HuH-7.5 (cell line): ENCODE results near the gene ONECUT3.
A peak's percentile ranks its signal among the peaks of the same experiment; 100 is the strongest.

Experiments used
- DNase-seq: peaks from one replicate; pipeline ENCODE4 v3.0.0; 2011; ENCODE audit warnings: low spot score

Gene ONECUT3

DNA sequence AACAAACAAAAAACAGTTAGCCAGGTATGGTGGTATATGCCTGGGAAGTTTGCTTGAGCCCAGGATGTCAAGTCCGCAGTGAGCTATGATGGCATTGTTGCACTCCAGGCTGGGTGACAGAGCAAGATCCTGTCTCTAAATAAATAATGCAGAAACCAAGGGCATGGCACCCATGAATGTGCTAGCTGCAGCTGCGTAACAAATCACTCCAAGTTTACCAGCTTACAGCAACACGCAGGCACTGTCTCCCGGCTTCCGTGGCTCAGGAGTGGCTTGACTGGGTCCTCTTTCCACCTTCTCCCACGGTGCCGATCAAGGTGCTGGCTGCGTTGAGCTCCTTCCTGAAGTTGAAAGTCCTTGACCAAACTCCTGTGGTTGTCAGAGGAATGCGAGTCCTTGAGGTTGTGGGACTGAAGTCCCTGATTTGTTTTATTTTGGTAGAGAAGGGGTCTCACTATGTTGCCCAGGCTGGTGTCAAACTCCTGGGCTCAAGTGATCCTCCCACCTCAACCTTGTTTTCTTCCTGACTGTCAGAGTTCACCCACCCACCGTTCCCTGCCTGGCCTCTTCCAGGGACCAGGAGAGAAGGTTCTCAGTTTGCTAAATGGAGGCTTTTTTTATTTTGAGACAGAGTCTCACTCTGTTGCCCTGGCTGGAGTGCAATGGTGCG lies 13.2 kb upstream of the ONECUT3 start:
- no peak for DNase-seq

DNA sequence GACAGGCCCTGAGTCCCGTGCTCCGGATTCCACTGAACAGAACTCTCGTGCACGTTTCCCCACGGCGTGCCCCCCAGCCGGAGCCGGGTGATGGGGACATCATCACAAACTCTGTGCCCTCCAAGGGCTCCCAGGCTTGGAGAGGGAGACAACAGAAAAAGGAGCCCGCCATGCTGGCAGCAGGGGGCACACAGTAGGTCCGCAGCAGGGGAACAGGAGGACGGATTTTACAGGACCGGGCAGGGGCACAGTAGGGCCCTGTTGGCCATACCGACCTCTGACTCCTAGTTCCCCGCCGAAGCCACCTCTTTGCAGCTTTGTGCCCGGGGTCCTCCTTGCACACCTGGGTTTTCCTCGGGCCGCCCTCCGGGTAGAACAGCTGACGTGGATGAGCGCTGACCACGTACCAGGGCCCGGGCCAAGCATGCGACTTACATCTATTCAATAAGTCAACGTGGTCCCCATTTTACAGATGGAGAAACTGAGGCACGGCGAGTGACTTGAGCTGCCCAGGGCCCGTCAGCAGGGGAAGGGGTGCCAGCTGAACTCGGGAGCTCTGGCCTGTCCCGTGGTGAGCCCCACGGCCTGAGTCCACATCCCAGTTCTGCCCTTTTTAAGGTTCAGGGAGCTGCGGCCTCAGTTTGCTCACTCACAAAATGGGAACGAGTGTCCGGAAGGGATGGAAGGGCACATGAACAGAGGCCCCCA lies 10.2 kb upstream of the ONECUT3 start:
- DNase-seq, result no peak

DNA sequence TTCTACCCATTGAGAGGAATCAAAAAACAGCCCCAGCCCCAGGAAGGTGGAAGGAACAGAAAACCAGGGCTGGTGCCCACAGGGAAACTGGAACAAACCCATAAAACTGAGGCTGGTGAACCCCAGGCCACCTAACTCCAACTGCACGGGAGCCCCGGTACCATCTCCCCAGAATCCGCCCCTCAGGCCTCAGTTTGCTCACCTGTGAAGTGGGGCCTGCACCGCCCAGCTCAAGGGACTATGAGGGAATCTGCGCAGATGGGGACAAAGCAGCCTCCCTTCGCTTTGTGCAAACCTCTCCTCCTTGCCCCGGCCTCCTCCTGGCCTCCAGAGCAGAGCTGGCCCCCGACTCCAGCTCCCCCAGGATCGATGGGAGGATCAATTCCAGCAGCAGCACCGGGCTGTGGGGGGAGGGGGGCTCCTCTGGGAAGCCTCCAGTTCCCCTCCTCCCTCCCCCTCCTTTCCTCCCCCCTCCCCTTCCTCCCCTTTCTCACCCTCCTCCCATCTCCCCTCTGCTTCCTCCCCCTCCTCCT lies 9.1 kb upstream of the ONECUT3 start:
- no peak for DNase-seq

DNA sequence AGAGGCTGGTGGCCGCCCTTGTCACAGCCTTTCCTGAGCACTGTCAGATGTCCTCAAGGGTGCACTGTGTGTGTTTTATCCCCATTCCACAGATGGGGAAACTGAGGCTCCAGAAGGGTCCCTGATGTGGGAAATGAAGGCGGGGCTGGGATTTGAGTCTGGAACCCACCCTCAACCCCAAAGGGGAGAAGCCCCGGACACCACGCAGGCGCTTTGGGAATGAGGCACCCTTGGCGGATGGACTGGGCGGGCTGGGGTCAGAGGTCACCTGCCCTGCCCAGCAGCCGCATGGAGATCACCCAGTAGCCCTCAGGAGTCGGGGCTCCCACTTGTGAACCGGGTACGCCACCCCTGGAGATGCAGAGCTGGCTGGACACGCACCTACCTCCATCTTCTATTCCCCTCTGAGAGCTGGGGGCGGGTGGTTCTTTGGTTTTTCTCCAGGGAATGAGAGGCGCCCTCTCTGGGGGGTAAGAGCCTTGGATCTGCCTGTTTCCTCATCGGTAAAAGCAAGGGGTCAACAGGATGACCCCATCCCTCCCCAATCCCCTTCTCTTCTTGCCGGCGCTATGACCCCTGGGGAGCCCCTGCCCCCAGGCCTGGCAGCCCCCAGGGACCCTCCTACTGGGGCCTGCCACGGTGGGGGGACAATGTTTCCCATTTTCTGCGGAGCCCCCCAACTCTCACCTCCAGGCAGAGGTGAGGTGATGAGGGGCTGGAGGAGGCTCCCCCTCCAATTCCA lies 8.3 kb upstream of the ONECUT3 start:
- no peak for DNase-seq

DNA sequence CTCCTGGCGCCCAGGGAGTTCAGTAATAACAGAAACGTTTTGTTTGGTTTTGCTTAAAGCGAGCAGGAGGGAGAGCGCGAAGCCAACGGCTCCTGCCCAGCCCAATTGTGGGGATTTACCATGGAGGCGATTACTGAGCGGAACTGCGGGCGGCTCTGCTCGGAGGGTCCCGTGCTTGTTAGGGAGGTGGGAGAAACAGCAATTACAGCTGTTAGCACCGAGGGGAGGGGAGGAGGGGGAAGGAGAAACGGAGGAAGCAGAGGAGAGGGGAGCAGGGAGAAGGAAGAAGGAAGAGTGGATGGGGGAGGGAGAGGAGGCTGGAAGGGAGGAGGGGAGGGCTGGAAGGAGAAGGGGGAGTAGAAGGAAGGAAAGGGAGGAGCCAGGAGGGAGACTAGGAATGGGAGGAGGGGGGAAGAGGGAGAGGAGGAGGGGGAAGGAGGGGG lies 7.7 kb upstream of the ONECUT3 start:
- no peak for DNase-seq

DNA sequence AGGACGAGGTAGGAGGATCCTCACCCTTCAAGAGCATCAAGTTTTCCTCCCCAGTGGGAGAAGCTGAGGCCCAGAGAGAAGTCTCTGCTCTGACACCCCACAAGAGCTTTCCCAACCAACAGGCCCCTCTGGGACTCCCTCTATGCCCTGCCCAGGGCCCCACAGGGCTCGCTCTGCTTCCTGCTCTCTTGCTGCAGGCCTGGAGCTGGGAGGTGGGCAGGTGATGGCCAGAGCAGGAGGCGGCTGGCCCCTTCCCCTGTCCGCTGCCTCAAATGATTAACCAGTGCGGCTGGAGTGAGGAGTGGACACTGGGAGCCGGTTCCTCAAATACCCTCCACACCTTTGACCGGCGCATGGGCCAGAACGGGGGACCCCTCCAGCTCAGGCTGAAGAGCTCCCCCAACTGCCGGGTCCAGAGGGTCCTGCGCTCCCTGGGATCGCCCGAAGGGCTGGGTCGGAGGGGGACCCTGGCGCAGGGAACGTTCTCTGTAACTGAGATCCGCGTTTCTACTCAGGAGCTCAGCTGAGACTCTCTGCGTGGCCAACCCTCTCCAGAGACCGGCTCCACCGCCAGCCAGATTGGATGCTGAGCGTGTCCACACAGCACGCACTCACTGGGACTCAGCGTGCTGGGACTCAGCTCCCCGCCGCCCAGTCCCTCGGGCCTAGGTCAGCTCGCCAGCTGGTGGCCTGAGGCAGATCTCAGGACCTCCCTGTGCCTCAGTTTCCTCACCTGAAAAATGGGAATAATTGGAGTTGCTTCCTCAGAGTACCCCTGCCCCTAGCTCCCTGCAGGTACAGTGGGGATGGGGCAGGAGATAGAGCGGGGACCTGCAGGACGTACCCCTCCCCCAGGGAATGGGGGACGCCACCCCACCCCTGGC lies 6.7 kb upstream of the ONECUT3 start:
- no peak for DNase-seq

DNA sequence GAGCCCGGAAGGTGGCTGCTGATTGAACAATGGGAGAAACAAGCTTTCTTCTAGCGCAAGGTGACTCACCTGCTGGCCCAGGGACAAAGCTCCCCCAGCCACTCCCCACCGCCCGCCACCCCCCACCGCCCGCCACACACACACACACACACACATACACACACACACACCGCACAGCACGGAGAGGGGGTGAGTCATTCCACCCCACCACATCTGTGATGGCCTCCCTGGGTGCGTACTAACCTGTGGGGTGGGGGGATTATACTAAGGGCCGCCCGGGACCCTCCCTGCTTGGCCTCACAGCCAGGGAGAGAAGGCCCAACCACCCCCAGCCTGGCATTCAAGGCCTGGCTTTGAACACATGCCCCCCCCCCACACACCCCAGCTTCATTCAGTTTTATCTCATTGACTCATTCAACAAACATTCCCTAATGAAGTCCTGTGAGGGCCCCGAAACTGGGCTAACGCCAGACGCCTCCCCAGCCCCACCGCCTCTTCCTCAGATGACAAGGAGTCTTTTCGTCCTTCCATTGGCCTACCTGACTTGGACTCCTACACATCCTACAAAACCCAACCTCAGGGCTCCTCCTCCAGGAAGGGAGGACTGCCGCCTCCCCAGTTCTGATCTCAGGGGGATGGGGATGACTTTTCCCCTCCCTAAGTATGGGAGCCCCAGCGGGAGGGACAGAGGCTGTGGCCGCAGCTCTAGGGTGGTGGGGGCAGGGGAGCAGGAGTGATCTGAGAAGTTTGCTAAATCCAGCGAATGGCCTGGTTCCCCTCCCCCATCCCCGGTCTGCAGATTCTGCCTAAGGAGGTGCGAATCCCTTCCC lies 5.8 kb upstream of the ONECUT3 start:
- no peak for DNase-seq

DNA sequence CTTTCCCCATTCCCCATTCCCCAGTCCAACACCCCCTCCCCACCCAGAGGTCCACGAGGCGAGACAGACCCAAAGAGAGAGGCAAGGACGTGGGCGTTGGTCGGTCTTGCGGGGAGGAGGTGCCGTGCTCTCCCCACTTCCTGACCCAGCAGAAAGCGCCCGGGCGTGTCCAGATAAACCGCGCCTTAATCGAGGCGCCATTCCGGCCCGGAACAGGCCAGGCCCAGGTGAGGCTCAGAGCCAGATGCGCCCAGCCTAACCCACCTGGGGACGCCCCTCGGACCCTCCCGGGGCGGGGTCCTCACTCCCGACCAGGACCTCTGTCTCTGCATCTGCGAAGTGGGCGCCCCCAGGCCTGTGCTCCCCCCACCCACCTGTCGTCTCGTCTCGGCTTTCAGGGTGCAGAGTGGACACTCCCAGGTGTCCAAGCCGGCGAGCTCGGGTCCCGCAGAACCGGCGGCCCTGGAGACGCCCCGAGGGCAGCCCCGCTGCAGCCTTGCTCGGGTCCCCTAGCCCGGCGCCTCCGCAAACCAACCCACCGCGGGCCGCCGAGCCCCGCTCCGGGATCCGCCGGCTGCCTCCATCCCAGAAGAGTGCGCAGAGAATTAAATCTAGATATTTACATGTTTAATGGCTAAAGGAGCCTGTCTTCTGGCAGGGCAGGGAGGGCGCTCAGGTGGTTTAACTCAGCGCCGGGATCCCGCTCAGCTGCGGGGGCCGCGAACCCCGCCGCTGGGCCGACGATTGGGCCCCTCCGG lies 5.0 kb upstream of the ONECUT3 start:
- no peak for DNase-seq

DNA sequence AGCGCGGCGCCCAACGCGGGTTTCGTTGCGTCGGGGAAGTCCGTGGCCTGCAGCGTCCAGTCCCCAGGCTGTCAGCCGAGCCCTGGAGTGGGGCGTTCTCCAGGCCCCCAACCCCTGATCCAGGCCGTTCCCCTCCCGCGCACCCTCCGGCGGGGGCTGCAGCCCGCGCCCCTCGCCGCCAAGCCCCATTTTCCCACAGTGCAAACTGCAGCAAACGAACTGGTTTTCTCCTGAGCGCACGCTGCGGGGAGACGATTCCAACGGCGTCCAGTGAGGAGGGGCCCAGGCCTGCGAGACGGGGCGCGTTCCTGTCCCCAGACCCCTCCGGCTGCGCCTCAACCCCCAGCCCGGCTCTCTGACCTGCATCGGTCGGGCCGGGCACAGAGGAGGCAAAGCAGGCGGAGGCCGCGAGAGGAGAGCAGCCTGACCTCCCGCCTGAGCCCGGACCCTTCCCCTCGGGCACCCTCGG lies 4.4 kb upstream of the ONECUT3 start:
- no peak for DNase-seq

DNA sequence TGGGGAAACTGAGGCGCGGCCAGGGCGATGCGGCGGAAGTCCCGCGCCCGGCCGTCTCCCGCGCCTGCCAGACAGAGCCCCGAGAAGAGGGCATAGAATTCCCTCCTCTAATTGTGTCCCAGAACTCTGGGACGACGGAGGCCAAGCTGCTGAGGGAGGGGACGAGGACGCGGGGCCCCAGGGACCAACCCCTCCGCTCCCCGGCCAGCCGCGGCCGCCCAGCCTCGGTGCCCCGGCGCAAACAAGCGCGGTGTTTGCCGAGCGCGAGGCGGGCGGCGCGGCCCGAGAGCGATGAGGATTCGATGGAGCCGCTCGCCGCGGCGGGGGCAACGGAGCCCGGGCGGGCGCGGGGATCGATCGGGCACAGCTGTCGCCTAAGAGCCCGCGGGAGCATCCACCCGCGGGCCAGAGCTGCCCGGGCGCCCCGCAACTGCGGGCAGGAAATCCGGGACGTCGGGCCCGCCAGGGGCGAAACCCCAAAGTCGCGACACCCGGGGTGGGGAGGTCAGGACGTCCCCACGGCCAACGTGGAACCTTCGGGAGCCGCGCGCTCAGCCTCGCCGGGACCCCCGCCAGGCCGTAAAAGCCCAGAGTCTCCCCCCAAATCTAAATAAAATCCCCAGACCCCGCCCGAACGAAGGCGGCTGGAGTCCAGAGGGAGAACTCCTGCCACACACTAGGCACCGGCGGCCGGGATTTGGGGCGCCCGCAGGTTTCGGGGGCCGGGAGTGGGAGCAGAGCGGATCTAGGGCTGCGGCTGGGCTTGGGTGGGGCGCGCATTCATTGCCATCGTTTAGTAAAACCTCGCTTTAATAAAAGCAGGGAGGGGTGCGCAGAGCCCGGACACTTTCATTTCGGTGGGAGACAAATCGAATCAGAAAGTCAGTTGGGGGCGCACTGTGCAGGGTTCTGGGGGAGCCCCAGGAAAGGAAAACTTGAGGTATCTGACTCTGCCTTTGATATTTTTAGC lies 3.6 kb upstream of the ONECUT3 start:
- DNase-seq, result no peak

DNA sequence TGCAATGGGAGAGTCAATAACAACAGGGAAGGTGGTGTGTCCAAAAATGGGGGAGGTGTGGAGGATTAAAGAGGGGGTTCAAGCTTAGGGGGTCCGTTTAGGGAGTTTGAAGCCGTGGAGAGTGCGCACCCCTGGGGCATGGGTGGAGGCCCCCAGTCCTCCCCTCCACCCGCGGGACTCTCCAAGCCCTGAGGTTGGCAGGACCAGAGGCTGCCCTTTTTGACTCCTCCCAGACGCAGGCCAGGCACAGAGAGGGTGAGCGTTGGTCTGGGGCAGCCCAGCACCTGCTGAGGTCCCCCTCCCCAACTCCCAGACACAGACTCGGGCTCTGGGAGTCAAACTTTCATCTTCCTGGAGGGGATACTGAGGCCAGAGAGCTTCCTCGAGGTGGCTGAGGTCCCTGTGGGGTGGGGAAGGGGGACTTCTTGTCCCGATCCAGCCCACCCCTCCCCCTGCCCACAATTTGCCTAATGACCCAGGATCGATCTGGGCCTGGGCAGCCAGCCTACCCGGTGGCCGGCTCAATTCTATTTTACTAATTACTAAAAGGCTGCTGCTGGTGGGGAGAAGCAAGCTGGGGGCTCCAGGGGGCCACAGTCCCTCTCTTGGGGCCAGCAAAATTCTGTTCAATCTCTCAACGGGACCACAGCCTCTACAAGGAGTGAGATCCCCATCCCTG lies 2.8 kb upstream of the ONECUT3 start:
- DNase-seq, result no peak

DNA sequence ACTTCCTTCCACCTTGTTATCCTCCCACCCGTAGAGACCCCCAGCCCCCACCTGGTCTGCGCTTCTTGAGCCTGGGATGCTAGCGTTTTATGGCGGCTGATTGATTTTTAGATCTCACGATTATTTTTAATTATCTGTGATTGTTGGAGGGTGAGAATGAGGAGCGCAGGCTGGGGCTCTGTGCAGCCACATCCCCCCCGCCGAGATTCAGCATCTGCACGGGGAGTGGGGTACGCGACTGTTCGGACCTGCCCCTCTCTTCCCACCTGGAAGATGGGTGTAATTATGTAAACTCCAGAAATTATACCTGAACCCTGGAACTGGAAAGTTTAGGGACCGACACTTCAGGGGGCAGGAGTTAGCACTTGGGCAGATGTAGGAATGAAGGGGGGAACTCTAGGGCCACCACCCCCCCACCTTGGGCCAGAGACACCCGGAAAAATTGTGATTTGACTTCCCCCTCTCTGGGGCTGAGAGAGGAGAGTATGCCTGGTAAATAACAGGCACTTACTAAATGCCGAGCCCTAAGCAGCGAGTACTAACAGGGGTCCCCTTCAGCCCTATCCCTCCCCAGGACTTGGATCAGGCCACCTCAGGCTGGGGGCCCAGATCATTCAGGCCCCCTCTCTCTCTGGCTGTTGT lies 1.8 kb upstream of the ONECUT3 start:
- no peak for DNase-seq

DNA sequence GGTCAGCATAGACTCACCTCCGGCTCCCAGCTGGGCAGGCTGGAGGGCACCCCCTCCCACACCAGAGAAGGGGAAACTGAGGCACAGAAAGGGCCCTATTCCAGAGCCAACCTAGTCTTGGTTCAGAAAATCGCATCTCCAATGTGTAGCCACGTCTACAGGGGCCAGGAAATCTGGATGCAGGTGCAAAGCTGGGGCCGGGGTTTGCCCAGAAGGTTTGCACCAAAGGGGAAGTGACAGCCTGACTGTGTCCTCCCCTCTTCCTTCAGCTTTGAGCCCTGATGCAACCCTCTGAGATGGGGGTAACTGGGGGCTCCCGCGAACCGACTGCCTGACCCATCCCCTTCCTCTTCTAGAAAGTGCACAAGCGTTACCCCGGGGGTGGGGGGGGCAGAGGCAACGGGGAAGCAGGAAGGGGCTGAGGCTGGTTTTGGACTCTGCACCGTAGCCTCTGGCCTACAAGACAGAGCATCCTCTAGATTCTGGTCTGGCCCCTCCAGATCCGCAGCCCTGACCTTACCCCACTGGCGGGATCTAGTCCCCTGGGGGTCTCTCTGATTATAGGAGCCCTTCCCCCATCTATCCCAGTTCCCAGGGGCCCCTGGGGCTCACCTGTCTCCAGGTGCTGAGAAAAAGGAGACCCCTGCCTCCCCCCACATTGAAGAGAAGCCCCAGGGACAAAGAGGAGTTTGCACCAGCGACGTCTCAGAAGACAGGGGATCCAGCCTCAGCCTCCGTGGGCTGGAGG lies 1.1 kb upstream of the ONECUT3 start:
- DNase-seq, result no peak

DNA sequence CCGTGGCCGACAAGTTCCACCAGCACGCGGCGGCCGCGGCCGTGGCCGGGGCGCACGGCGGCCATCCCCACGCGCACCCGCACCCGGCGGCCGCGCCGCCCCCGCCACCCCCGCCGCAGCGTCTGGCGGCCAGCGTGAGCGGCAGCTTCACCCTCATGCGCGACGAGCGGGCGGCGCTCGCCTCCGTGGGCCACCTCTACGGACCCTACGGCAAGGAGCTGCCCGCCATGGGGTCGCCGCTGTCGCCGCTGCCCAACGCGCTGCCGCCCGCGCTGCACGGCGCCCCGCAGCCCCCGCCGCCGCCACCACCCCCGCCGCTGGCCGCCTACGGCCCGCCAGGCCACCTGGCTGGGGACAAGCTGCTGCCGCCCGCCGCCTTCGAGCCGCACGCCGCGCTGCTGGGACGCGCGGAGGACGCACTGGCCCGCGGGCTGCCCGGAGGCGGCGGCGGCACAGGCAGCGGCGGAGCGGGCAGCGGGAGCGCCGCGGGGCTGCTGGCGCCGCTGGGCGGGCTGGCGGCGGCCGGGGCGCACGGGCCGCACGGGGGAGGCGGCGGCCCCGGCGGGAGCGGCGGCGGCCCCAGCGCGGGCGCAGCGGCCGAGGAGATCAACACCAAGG lies 821 bp downstream of the ONECUT3 start:
- no peak for DNase-seq

DNA sequence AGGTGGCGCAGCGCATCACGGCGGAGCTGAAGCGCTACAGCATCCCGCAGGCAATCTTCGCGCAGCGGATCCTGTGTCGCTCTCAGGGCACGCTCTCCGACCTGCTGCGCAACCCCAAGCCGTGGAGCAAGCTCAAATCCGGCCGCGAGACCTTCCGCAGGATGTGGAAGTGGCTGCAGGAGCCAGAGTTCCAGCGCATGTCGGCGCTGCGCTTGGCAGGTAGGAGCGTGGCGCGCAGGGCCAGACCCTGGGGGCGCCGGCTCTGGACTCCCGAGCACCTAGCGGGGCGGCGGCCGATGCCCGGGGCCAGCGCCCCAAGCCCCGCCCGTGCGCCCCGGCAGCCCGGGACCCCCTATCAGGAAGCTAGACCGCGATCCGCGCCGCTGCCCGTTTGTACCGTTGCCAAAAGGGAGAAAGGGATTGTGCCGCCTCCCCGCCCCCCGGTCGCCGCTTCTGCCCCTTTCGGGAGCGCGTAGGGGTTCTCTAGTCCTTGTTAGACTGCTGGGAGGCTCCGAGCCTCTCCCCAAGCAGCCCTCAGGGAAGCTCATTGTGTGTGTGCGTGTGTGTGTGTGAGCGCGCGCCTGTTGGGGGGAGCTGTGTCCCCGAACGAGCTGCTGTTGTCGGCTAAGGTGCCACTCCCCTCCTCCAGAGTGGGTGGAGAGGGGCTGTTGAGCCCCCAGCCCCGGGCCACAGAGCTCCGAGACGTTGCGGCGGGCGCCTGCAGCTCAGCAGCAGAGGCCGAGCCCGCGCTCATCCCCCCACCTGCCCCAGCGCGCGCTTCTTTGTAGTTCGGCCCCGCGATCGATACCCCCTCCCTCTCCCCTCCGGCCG lies 1.5 kb downstream of the ONECUT3 start:
- peak; percentile 96 for DNase-seq
